Measurements from ENCODE around the gene PLCB2.

Gene PLCB2

GRCh38 chr15:40342416-40343320 lies 34.9 kb upstream of the PLCB2 start:
- Histone ChIP-seq H4K20me1 (no peaks in the 10 kb centered on the region), H3K4me3 (peak overlapping the region in 2 of 10 experiments; percentile 13 to 30; a peak in 2 of 20 replicates), H3K4me1 (peaks cover 62 to 75% (median 72%) of the 10 kb centered on the region in 10 experiments), H3K4me2 (peak overlapping the region; percentile 54 to 82 (median 73)), H3K9me3 (replicated peaks in 1 of 11) (no peaks in the 10 kb centered on the region), H3K9ac (peak overlapping the region in 9 of 11 experiments; percentile 12 to 49 (median 32); a peak in 11 of 22 replicates), H3K27me3 (no peaks in the 10 kb centered on the region), H3K36me3 (0 out of 22 replicates have a peak, but pooled peaks cover 0 to 5% (median 0%) of the 10 kb centered on the region in 11 experiments), H3K27ac (peak overlapping the region in 10 of 11 experiments; percentile 14 to 74 (median 62); a peak in 19 of 22 replicates)
- TF ChIP-seq Cebpa-rat (IDR thresholded peaks at IDR 0.05): no peak

DNA sequence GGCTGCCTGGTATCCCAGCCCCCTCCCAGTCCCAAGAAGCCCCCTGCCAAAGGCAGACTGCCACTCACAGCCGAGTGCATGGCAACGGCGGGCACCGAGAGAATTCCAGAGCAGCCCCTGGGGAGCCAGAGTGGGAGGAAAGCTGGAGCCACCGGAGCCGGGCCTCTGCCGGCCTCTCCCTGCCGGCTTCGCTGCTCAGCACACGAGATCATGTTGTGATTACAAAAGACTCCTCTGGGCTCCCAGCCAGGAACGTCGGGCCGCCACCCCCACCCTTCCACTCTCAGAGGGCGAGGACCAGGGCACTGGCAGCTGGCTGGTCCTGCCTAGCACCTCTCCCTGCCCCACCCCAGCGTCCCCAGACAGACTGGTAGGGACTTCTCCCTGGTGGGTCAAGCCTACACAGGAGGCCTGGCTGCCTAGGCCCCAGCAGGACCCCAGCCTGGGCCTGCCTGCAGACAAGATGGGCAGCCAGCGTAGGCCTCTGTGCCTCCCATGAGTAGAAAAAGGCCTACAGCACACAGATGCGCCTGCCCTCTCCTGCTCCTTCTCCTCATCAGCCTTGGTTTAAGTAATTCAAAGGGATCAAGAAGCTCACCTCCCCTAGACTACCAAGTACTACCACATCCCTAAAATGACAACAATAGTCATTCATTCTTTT lies 33.1 kb upstream of the PLCB2 start, which contains the start of gene CCDC9B:
Gene CCDC9B (minus strand): TSS at position 200 of the 661 bp plus-strand sequence. CDS start 120 bp downstream, at position 80.
- peak within 1 kb of the TSS; percentile 17 to 64 (median 48); a peak in 16 of 20 replicates for H3K4me3 ChIP-seq
- peak within 1 kb of the TSS; percentile 82 to 98 (median 95) for H3K4me2 ChIP-seq

GRCh38 chr15:40340038-40340739 lies 32.5 kb upstream of the PLCB2 start:
- H3K4me3 ChIP-seq: peak overlapping the region; percentile 17 to 64 (median 48); a peak in 16 of 20 replicates
- H3K4me2 ChIP-seq: peak overlapping the region; percentile 82 to 98 (median 95)
- peaks cover 0 to 18% (median 0%) of the 10 kb centered on the region in 11 experiments; a peak in 1 of 22 replicates for H3K36me3 ChIP-seq
- peak overlapping the region; percentile 61 to 89 (median 76) for H3K9ac ChIP-seq
- H3K4me1 ChIP-seq: peaks cover 86 to 100% (median 96%) of the 10 kb centered on the region in 10 experiments
- no peaks in the 10 kb centered on the region for H3K9me3 ChIP-seq (replicated peaks in 1 of 11)
- no peaks in the 10 kb centered on the region for H3K27me3 ChIP-seq
- no peaks in the 10 kb centered on the region for H4K20me1 ChIP-seq
- peak overlapping the region; percentile 51 to 92 (median 75) for H3K27ac ChIP-seq
- no peak for TF ChIP-seq Cebpa-rat (IDR thresholded peaks at IDR 0.05)

More for the DNA sequence above, 33.1 kb upstream of the PLCB2 start, which contains the start of gene CCDC9B:
- Histone ChIP-seq H3K4me1 (peaks cover 80 to 93% (median 90%) of the 10 kb centered on the region in 10 experiments), H4K20me1 (no peaks in the 10 kb centered on the region), H3K9ac (peak within 1 kb of the TSS; percentile 61 to 89 (median 76)), H3K9me3 (replicated peaks in 1 of 11) (no peaks in the 10 kb centered on the region), H3K36me3 (peaks cover 0 to 11% (median 0%) of the 10 kb centered on the region in 11 experiments; a peak in 1 of 22 replicates), H3K27ac (peak within 1 kb of the TSS; percentile 51 to 92 (median 75)), H3K27me3 (no peaks in the 10 kb centered on the region)
- TF ChIP-seq Cebpa-rat (IDR thresholded peaks at IDR 0.05): no peak

- Histone ChIP-seq H3K27ac (peak overlapping the region in 10 of 11 experiments; percentile 64 to 92 (median 77); a peak in 18 of 22 replicates), H3K4me1 (peaks cover 86 to 100% (median 97%) of the 10 kb centered on the region in 10 experiments)
Measured at GRCh38 chr15:40339621-40339945, 31.8 kb upstream of the PLCB2 start.

DNA sequence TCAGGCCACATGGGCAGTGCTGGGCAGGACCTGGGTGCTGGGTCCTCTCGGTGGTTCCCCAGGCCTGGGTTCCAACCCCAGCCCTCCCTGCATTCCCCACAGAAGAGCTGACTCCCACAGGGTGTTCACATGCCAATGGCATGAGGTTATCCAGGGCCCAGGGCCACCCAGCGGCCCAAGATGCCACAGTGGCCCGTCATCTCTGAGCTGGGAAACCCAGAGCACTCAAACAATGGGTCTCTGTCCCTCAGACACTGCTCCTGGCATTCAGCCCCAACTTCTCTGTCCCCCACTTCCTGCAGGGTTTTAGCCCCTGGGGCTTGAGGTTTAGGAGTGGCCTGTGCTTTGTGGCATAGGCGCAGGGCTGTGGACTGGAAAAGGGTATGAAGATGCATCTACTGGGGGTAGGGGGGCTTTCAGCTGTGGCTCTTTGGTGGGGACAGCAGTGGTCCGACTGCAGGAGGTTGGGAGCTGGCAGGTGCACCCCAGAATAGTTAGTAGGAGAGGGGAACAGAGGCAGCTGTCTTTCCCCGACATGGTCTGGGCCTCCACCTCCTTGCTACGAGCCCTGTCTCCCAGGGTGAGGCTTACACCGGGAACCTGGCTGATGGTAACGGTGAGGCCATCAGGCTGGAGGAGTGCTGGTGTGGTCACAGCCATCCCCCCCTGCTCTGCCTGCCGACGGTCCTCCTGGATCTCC lies 31.3 kb upstream of the PLCB2 start:
- H3K4me3 ChIP-seq: peak overlapping the region in 5 of 10 experiments; percentile 56 to 64 (median 60); a peak in 8 of 20 replicates
- H4K20me1 ChIP-seq: no peaks in the 10 kb centered on the region
- H3K27me3 ChIP-seq: no peaks in the 10 kb centered on the region
- peak overlapping the region in 4 of 11 experiments; percentile 64 to 92 (median 77); a peak in 4 of 22 replicates for H3K27ac ChIP-seq
- peak overlapping the region; percentile 82 to 98 (median 95) for H3K4me2 ChIP-seq
- no peak for TF ChIP-seq Cebpa-rat (IDR thresholded peaks at IDR 0.05)
- H3K9ac ChIP-seq: peak overlapping the region; percentile 61 to 89 (median 76); a peak in 20 of 22 replicates
- H3K9me3 ChIP-seq (replicated peaks in 1 of 11): no peaks in the 10 kb centered on the region
- peaks cover 0 to 18% (median 0%) of the 10 kb centered on the region in 11 experiments; a peak in 1 of 22 replicates for H3K36me3 ChIP-seq
- peaks cover 86 to 99% (median 97%) of the 10 kb centered on the region in 10 experiments for H3K4me1 ChIP-seq

More at GRCh38 chr15:40339621-40339945, 31.8 kb upstream of the PLCB2 start:
- no peaks in the 10 kb centered on the region for H4K20me1 ChIP-seq
- H3K36me3 ChIP-seq: peaks cover 0 to 18% (median 0%) of the 10 kb centered on the region in 11 experiments; a peak in 1 of 22 replicates
- peak overlapping the region in 6 of 10 experiments; percentile 32 to 64 (median 60); a peak in 12 of 20 replicates for H3K4me3 ChIP-seq
- TF ChIP-seq Cebpa-rat (IDR thresholded peaks at IDR 0.05): no peak
- peak overlapping the region; percentile 61 to 89 (median 76); a peak in 21 of 22 replicates for H3K9ac ChIP-seq
- no peaks in the 10 kb centered on the region for H3K9me3 ChIP-seq (replicated peaks in 1 of 11)
- no peaks in the 10 kb centered on the region for H3K27me3 ChIP-seq
- peak overlapping the region; percentile 82 to 98 (median 95) for H3K4me2 ChIP-seq

- peak overlapping the region; percentile 82 to 98 (median 95) for H3K4me2 ChIP-seq
- H3K27ac ChIP-seq: no peak overlapping the region; a peak in 1 of 22 replicates
- H3K36me3 ChIP-seq: peaks cover 0 to 18% (median 0%) of the 10 kb centered on the region in 11 experiments; a peak in 1 of 22 replicates
- H3K4me3 ChIP-seq: peak overlapping the region in 5 of 10 experiments; percentile 30 to 61 (median 59); a peak in 7 of 20 replicates
- TF ChIP-seq Cebpa-rat (IDR thresholded peaks at IDR 0.05): no peak
- H4K20me1 ChIP-seq: no peaks in the 10 kb centered on the region
- no peaks in the 10 kb centered on the region for H3K9me3 ChIP-seq (replicated peaks in 1 of 11)
- H3K4me1 ChIP-seq: peaks cover 86 to 99% (median 96%) of the 10 kb centered on the region in 10 experiments
- peak overlapping the region in 9 of 11 experiments; percentile 8 to 89 (median 77); a peak in 12 of 22 replicates for H3K9ac ChIP-seq
- no peaks in the 10 kb centered on the region for H3K27me3 ChIP-seq
Measured at GRCh38 chr15:40338041-40338657, 30.4 kb upstream of the PLCB2 start.

DNA sequence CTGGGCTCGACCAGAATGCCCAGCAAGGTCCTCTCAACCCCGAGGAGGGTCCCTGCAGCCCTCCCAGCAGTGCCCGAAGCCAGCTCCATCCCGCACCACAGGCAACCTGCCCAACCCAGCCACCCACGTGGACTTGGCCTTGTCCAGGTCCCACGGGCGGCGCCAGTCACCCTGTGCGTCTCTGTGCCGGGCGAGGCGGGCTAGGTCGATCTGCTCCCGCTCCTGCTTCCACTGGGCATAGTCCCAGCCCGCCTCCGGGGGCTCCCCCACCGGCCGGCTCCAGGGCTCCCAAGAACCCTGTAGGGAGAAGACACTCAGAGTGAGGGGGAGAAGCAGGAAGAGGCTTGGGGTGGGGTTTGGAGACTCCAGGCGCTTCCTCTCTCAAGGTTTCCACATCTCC lies 29.9 kb upstream of the PLCB2 start:
- no peak for TF ChIP-seq Cebpa-rat (IDR thresholded peaks at IDR 0.05)
- Histone ChIP-seq H3K36me3 (peaks cover 0 to 18% (median 0%) of the 10 kb centered on the region in 11 experiments; a peak in 1 of 22 replicates), H3K27me3 (no peaks in the 10 kb centered on the region), H3K4me3 (peak overlapping the region in 5 of 10 experiments; percentile 24 to 49 (median 30); a peak in 7 of 20 replicates), H3K4me1 (peaks cover 87 to 99% (median 96%) of the 10 kb centered on the region in 10 experiments), H4K20me1 (no peaks in the 10 kb centered on the region), H3K27ac (peak overlapping the region in 3 of 11 experiments; percentile 11 to 45 (median 19); a peak in 3 of 22 replicates), H3K9me3 (replicated peaks in 1 of 11) (no peaks in the 10 kb centered on the region), H3K9ac (peak overlapping the region in 9 of 11 experiments; percentile 5 to 71 (median 43); a peak in 9 of 22 replicates), H3K4me2 (peak overlapping the region; percentile 82 to 98 (median 95))
